Keratinocyte (primary cell): Measurements from ENCODE around the gene DPP10. TPM values are rescaled to one million over a fixed set of nuclear protein-coding genes. Genes with fewer than 3 reads are reported as not detected.

Source experiments
- DNase-seq: peaks from one replicate; pipeline ENCODE4 v3.0.0-alpha.2; 2011; ENCODE audit warnings: low read depth, missing footprints, low spot score
- FAIRE-seq: peaks from 2 replicates; lab custom pipeline; 2011; peaks lifted over from hg19 to GRCh38; lab: Jason Lieb, UNC
- H2AFZ ChIP-seq: 2 replicates; pipeline ENCODE4 v1.6.0; 2012; ENCODE audit warnings: low read length, control low read depth, inconsistent platforms; ENCODE audit not compliant: control insufficient read depth
- H3K27ac ChIP-seq: 2 replicates; pipeline ENCODE4 v1.5.1; 2011; ENCODE audit warnings: low read length; ENCODE audit not compliant: control insufficient read depth, insufficient read depth
- H3K27me3 ChIP-seq: 3 replicates; pipeline ENCODE4 v1.6.0; 2011; ENCODE audit warnings: low read length; ENCODE audit not compliant: control insufficient read depth, insufficient read depth; ENCODE audit errors: extremely low read depth
- H3K36me3 ChIP-seq, 2 experiments: 2 replicates in 1 of 2; 3 replicates in 1 of 2; pipeline ENCODE4 v1.5.1; 2011; ENCODE audit warnings: low read length in 2 of 2, mild to moderate bottlenecking in 1 of 2; ENCODE audit not compliant: control insufficient read depth in 2 of 2, insufficient read depth in 2 of 2; ENCODE audit errors: extremely low read depth in 1 of 2
- H3K4me1 ChIP-seq: 3 replicates; pipeline ENCODE4 v1.5.1; 2011; ENCODE audit warnings: low read length; ENCODE audit not compliant: control insufficient read depth, insufficient read depth; ENCODE audit errors: extremely low read depth
- H3K4me2 ChIP-seq: 3 replicates; pipeline ENCODE4 v1.6.0; 2011; ENCODE audit warnings: low read depth, low read length; ENCODE audit not compliant: control insufficient read depth, insufficient read depth; ENCODE audit errors: extremely low read depth
- H3K4me3 ChIP-seq, 3 experiments: fragments of 200-600 bp in 1 of 3; sonication (generic) in 1 of 3; 2 replicates in 2 of 3; 3 replicates in 1 of 3; pipeline ENCODE4 v1.5.1; 2011 to 2016; ENCODE audit warnings: low read length in 3 of 3, mild to moderate bottlenecking in 3 of 3, control low read depth in 2 of 3, inconsistent platforms in 1 of 3, low read depth in 1 of 3, mixed read lengths in 1 of 3, mixed run types in 1 of 3, moderate library complexity in 1 of 3; ENCODE audit not compliant: control insufficient read depth in 2 of 3, insufficient read depth in 2 of 3; ENCODE audit errors: extremely low read depth in 1 of 3
- H3K79me2 ChIP-seq: 2 replicates; pipeline ENCODE4 v1.6.0; 2012; ENCODE audit warnings: low read length; ENCODE audit not compliant: control insufficient read depth, insufficient read depth
- H3K9ac ChIP-seq: 3 replicates; pipeline ENCODE4 v1.6.0; 2011; ENCODE audit warnings: low read length; ENCODE audit not compliant: control insufficient read depth, insufficient read depth; ENCODE audit errors: extremely low read depth
- H3K9me1 ChIP-seq: 3 replicates; pipeline ENCODE4 v1.6.0; 2011; ENCODE audit warnings: low read length; ENCODE audit not compliant: control insufficient read depth, insufficient read depth; ENCODE audit errors: extremely low read depth
- H3K9me3 ChIP-seq: 2 replicates; pipeline ENCODE4 v1.5.1; 2012; ENCODE audit warnings: low read depth, low read length; ENCODE audit not compliant: control insufficient read depth
- H4K20me1 ChIP-seq: 3 replicates; pipeline ENCODE4 v1.6.0; 2011; ENCODE audit warnings: low read length; ENCODE audit not compliant: control insufficient read depth, insufficient read depth; ENCODE audit errors: extremely low read depth
- EZH2 ChIP-seq: IDR thresholded peaks from one replicate; pipeline ENCODE4 v1.6.1; 2012; ENCODE audit warnings: inconsistent platforms, mild to moderate bottlenecking, low read length, moderate library complexity
- dilution Hi-C: fragments of 300-500 bp; cut with MboI; formaldehyde crosslinking; loops from one replicate; pipeline ENCODE4 v1.7.0; 2020; ENCODE audit warnings: low sequenced_read_pairs; ENCODE audit not compliant: extremely low pct_ligation_motif_present
- polyA plus RNA-seq, 5 experiments: library from polyadenylated mRNA; depleted of rRNA in 3 of 5; stranded (reverse) in 3 of 5; stranded (forward) in 1 of 5; unstranded in 1 of 5; fragments of >200 nt; gene quantifications; 1 replicate in 1 of 5; 2 replicates in 3 of 5; 3 replicates in 1 of 5; pipeline versions ENCODE4 v1.2.1 to v1.2.3, GENCODE V29; 2011 to 2012; ENCODE audit warnings: missing spikeins in 2 of 5, low read depth in 1 of 5, low replicate concordance in 1 of 5
- TF ChIP-seq, protein P1 (sequence below), 3 experiments: IDR thresholded peaks in 1 of 3; conservative IDR thresholded peaks in 1 of 3; optimal IDR thresholded peaks in 1 of 3; 2 replicates in 2 of 3; 3 replicates in 1 of 3; pipeline versions ENCODE3 to v1.5.1; 2011; ENCODE audit warnings: low read length in 3 of 3, mild to moderate bottlenecking in 3 of 3, moderate library complexity in 2 of 3, control low read depth in 1 of 3, inconsistent platforms in 1 of 3; ENCODE audit not compliant: insufficient read depth in 2 of 3; ENCODE audit errors: extremely low read depth in 1 of 3

The DPP10 gene
- polyA plus RNA-seq, 1 donor (not counting 4 experiments of a cell fraction or from before 2014, with no cell fraction given) = not detected

DNA sequence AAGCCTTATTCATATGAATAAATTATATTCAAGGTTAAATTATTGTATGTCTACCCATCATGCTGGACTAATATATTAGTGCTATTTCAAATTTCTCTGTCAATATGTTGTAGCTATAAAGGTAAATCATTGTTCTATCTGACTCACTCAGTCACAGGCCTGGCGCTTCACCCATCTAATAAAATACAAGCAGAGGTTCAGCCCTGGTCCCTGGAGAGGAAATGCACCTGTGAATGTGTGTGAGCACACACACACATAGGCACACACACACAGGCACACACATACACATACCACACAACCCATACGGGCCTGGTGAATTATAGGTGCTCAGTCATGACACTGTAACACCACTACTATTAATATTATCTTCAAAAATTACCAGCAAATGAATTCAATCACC lies 1396.1 kb downstream of the DPP10 start:
- DNase-seq (no peak), FAIRE-seq (no peak)
- H3K27me3 ChIP-seq = no peaks in the 10 kb centered on the region
- no peaks in the 10 kb centered on the region for H4K20me1 ChIP-seq
- no peak overlapping the region for H3K27ac ChIP-seq
- no peaks in the 10 kb centered on the region for H3K4me1 ChIP-seq
- H3K9me1 ChIP-seq = no peaks in the 10 kb centered on the region
- H3K36me3 ChIP-seq = no peaks in the 10 kb centered on the region
- H3K79me2 ChIP-seq = no peaks in the 10 kb centered on the region
- TF ChIP-seq, protein P1, sequence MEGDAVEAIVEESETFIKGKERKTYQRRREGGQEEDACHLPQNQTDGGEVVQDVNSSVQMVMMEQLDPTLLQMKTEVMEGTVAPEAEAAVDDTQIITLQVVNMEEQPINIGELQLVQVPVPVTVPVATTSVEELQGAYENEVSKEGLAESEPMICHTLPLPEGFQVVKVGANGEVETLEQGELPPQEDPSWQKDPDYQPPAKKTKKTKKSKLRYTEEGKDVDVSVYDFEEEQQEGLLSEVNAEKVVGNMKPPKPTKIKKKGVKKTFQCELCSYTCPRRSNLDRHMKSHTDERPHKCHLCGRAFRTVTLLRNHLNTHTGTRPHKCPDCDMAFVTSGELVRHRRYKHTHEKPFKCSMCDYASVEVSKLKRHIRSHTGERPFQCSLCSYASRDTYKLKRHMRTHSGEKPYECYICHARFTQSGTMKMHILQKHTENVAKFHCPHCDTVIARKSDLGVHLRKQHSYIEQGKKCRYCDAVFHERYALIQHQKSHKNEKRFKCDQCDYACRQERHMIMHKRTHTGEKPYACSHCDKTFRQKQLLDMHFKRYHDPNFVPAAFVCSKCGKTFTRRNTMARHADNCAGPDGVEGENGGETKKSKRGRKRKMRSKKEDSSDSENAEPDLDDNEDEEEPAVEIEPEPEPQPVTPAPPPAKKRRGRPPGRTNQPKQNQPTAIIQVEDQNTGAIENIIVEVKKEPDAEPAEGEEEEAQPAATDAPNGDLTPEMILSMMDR (optimal IDR thresholded peaks at IDR 0.05 in 1 of 3, IDR thresholded peaks at IDR 0.05 in 1 of 3, conservative IDR thresholded peaks at IDR 0.05 in 1 of 3; ENCODE audit: extremely low read depth in 1 of 3, insufficient read depth in 2 of 3, low read length in 3 of 3) = no peak
- TF ChIP-seq EZH2 = no peak
- H2AFZ ChIP-seq = no peak overlapping the region
- H3K4me3 ChIP-seq = no peak overlapping the region
- dilution Hi-C loops = no loop called here
- H3K4me2 ChIP-seq = no peak overlapping the region
- no peak overlapping the region for H3K9ac ChIP-seq
- H3K9me3 ChIP-seq = no peaks in the 10 kb centered on the region

DNA sequence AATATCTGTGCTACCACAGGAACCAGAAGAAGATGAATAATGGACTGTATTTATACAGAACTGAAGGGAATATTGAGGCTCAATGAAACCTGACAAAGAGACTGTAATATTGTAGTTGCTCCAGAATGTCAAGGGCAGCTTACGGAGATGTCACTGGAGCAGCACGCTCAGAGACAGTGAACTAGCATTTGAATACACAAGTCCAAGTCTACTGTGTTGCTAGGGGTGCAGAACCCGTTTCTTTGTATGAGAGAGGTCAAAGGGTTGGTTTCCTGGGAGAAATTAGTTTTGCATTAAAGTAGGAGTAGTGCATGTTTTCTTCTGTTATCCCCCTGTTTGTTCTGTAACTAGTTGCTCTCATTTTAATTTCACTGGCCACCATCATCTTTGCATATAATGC lies 1399.9 kb downstream of the DPP10 start:
- Histone ChIP-seq H3K79me2 (no peaks in the 10 kb centered on the region), H3K36me3 (no peaks in the 10 kb centered on the region), H3K9ac (no peak overlapping the region), H4K20me1 (no peaks in the 10 kb centered on the region), H3K9me3 (no peaks in the 10 kb centered on the region), H3K4me1 (no peaks in the 10 kb centered on the region), H3K27me3 (no peaks in the 10 kb centered on the region), H3K9me1 (no peaks in the 10 kb centered on the region), H3K4me3 (no peak overlapping the region), H3K4me2 (no peak overlapping the region), H3K27ac (no peak overlapping the region), H2AFZ (no peak overlapping the region)
- TF ChIP-seq, protein P1 (optimal IDR thresholded peaks at IDR 0.05 in 1 of 3, IDR thresholded peaks at IDR 0.05 in 1 of 3, conservative IDR thresholded peaks at IDR 0.05 in 1 of 3; ENCODE audit: extremely low read depth in 1 of 3, insufficient read depth in 2 of 3, low read length in 3 of 3) = no peak
- no peak for TF ChIP-seq EZH2
- dilution Hi-C loops = no loop called here
- DNase-seq (no peak), FAIRE-seq (no peak)
